Thyroid gland (tissue), 4 donors: Measurements from ENCODE around the gene RIPOR2.

Source experiments
- CTCF ChIP-seq, 6 experiments: fragments of 200-600 bp in 3 of 6; fragments of 450-650 bp in 3 of 6; sonication (generic) in 3 of 6; IDR thresholded peaks; one replicate each; pipeline ENCODE4 v1.5.1; 2016 to 2019; ENCODE audit warnings: antibody characterized with exemption in 6 of 6, mild to moderate bottlenecking in 2 of 6, inconsistent platforms in 1 of 6, moderate library complexity in 1 of 6
- POLR2A ChIP-seq, 2 donors: fragments of 450-650 bp; IDR thresholded peaks; one replicate each; pipeline ENCODE4 v1.6.1; 2017; ENCODE audit warnings: antibody characterized with exemption in 2 of 2, mild to moderate bottlenecking in 2 of 2, moderate library complexity in 1 of 2

GRCh38 chr6:24929242-24929641, 6.5 kb downstream of the RIPOR2 start:
- TF ChIP-seq CTCF (IDR thresholded peaks at IDR 0.05) (no peak), POLR2A (IDR thresholded peaks at IDR 0.05) (no peak)
